Progenitor cell of endocrine pancreas (in vitro differentiated cells): Measurements from ENCODE around the gene MRPL55. TPM values are rescaled to one million over a fixed set of nuclear protein-coding genes. Genes with fewer than 3 reads are reported as not detected.

Experiments
- DNase-seq: peaks from one replicate; pipeline ENCODE4 v3.0.0; 2021; ENCODE audit warnings: low spot score; ENCODE audit not compliant: unreplicated experiment
- H3K27ac Mint-ChIP-seq: 2 replicates; pipeline ENCODE4 v1.8.0; 2021; ENCODE audit warnings: mild to moderate bottlenecking, moderate library complexity, mixed read lengths
- H3K27me3 Mint-ChIP-seq: 2 replicates; pipeline ENCODE4 v1.8.0; 2021; ENCODE audit warnings: mixed read lengths
- H3K36me3 Mint-ChIP-seq: 2 replicates; pipeline ENCODE4 v1.8.0; 2022; ENCODE audit warnings: mixed read lengths; ENCODE audit not compliant: insufficient read depth
- H3K4me1 Mint-ChIP-seq: 2 replicates; pipeline ENCODE4 v1.8.0; 2021; ENCODE audit warnings: low read depth, mixed read lengths
- H3K4me3 Mint-ChIP-seq: 2 replicates; pipeline ENCODE4 v1.8.0; 2021; ENCODE audit warnings: low read depth, mild to moderate bottlenecking, moderate library complexity, mixed read lengths
- H3K9me3 Mint-ChIP-seq: 2 replicates; pipeline ENCODE4 v1.8.0; 2021; ENCODE audit warnings: low read depth, mixed read lengths
- total RNA-seq: library from RNA; stranded (reverse); gene quantifications from 2 replicates; pipeline ENCODE4 v1.2.1, GENCODE V29; 2021
- TF ChIP-seq, protein P1 (sequence below): fragments of 200-600 bp; sonication (generic); IDR thresholded peaks from one replicate; pipeline ENCODE4 v1.5.0; 2021; ENCODE audit warnings: antibody characterized with exemption, mild to moderate bottlenecking; ENCODE audit not compliant: unreplicated experiment

The MRPL55 gene
- total RNA-seq, 1 donor from 2014 or later = 50.3 TPM

DNA sequence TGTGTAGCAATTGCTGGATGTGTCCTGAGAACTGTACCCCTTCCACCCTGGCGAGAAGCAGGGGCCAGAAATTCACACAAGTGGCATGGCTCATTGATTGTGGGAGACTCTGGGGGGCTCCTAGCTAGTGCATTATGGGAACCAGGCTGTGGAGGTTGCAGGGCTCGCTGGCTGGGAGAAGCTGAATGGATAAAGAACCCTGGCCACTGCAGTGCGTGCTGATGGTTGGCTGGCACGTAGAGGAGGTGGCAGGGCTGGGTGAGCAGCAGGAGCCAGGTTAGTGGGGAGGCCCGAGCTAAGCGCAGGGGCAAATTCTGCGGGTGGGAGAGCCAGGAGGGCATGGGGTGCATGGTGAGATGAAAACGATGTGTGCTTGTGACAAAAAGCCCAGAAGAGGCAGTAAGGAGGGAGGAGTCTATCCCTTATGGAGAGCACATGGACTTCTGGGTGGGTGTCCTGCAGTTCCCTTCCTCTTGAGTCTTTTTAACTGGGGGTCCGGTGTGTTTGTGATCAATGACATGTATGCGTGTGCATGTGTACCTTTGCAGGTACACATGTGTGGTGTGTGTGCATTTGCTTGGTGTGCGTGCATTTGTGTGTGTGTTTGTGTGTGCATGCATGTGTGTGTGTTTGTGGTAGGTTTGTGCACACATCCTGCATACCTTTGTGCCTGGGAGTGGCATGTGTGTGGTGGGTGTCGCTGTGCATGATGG is 34.5 kb upstream of the MRPL55 start:
- H3K4me1 Mint-ChIP-seq = peaks cover 5% of the 10 kb centered on the region
- no peaks in the 10 kb centered on the region for H3K36me3 Mint-ChIP-seq
- TF ChIP-seq, protein P1, sequence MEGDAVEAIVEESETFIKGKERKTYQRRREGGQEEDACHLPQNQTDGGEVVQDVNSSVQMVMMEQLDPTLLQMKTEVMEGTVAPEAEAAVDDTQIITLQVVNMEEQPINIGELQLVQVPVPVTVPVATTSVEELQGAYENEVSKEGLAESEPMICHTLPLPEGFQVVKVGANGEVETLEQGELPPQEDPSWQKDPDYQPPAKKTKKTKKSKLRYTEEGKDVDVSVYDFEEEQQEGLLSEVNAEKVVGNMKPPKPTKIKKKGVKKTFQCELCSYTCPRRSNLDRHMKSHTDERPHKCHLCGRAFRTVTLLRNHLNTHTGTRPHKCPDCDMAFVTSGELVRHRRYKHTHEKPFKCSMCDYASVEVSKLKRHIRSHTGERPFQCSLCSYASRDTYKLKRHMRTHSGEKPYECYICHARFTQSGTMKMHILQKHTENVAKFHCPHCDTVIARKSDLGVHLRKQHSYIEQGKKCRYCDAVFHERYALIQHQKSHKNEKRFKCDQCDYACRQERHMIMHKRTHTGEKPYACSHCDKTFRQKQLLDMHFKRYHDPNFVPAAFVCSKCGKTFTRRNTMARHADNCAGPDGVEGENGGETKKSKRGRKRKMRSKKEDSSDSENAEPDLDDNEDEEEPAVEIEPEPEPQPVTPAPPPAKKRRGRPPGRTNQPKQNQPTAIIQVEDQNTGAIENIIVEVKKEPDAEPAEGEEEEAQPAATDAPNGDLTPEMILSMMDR = no peak
- no peak overlapping the region for H3K27ac Mint-ChIP-seq
- no peaks in the 10 kb centered on the region for H3K27me3 Mint-ChIP-seq
- H3K4me3 Mint-ChIP-seq = peak overlapping the region; percentile 16
- no peaks in the 10 kb centered on the region for H3K9me3 Mint-ChIP-seq
- DNase-seq = no peak

DNA sequence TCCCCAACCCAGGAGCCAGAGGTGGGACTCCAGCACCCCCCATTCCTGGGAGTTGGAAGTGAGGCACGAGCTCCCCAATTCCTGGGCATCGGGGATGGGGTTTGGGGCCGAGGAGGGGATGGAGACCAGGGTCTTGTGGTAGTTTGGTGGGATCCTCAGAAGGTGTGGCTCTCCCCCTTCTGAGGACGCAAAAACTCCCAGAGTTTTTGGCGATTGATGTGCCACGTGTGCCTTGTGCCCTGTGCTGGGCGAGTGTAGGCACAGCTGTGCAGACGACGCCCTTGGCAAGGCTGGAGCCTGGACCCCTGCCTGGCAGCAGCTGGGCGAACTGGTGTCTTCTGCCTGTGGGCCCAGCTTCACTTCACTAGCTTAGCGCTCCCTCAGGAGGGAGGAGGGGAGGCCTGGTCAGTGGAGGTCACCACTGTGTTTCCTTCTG is 33.6 kb upstream of the MRPL55 start:
- TF ChIP-seq, protein P1 = no peak
- peaks cover under 1% of the 10 kb centered on the region for H3K27me3 Mint-ChIP-seq
- no peaks in the 10 kb centered on the region for H3K36me3 Mint-ChIP-seq
- H3K4me3 Mint-ChIP-seq = peak overlapping the region; percentile 21
- no peaks in the 10 kb centered on the region for H3K9me3 Mint-ChIP-seq
- H3K27ac Mint-ChIP-seq = no peak overlapping the region
- peaks cover 5% of the 10 kb centered on the region for H3K4me1 Mint-ChIP-seq
- DNase-seq = no peak

DNA sequence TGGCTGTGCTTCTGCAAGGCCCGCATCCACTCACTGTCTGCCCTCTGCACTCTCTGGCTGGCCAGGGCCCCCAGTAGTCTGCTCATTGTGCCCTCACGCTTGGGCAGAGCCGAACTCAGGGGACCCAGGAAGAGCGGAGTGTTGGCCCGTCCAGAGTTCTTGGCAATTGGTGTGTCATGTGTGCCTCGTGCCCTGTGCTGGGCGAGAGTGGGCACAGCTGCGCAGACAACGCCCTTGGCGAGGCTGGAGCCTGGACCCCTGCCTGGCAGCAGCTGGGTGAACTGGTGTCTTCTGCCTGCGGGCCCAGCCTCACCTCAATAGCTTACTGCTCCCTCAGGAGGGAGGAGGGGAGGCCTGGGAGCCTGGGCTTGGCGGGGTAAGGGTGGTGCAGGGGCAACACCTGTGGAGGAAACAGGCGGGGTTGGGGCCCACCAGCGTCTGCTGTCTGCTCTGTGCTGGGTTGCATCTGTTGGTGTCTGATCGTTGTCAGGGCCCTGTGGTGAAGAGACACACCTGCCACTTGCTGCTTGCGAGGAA is 33.1 kb upstream of the MRPL55 start:
- Mint-ChIP-seq H3K36me3 (no peaks in the 10 kb centered on the region), H3K4me1 (peaks cover 5% of the 10 kb centered on the region), H3K4me3 (peak overlapping the region; percentile 90), H3K9me3 (no peaks in the 10 kb centered on the region), H3K27me3 (peaks cover 5% of the 10 kb centered on the region), H3K27ac (no peak overlapping the region)
- TF ChIP-seq, protein P1 = no peak
- no peak for DNase-seq

DNA sequence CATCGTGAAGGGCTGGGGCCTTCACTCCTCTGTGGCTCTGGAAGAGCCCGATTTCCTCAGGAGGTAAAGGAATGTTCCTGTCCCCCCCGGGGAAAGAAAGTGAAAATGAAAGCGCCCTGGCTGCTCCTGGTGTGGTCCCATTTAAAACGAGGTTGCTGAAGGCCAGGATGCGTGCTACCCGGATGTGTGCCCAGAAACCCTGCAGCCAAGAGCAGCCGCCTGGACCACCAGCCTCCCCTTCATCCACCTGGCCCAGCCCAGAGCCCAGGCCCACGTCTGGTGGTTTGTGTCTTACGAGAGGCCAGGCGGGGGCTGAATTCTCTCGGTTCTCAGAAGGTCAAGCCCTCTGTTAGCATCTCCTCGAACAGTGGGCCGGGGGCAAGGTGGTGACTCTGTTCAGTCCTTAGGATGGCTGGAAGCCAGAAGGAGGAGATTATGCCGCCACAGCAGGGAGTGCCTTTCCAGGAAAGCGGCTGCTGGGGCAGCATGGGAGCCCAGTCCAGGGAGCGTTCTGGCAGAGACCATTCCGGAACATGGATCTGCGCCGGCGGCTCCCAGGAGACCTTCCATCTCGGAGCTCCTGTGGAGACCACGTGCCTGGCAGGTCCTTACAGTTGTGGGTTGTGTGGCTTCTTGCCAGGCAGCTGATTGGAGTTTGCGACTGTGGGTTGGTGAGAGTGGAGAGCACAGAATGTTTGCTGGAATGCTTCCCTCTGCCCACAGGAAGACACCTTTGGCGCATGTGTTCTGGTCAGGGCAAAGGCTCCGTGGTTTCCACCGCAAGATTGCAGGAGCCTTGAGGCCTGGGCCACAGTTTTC is 32.3 kb upstream of the MRPL55 start:
- H3K27ac Mint-ChIP-seq = peak overlapping the region; percentile 92

More for the DNA sequence above, 32.3 kb upstream of the MRPL55 start:
- no peaks in the 10 kb centered on the region for H3K36me3 Mint-ChIP-seq
- peaks cover 13% of the 10 kb centered on the region for H3K27me3 Mint-ChIP-seq
- no peak for DNase-seq
- peak overlapping the region; percentile 90 for H3K4me3 Mint-ChIP-seq
- H3K9me3 Mint-ChIP-seq = no peaks in the 10 kb centered on the region
- TF ChIP-seq, protein P1 = no peak
- H3K4me1 Mint-ChIP-seq = peaks cover 5% of the 10 kb centered on the region
